IMR-90 (cell line): ENCODE data around the gene NR6A1.

Experiments
- CEBPB ChIP-seq: IDR thresholded peaks from 2 replicates; pipeline ENCODE4 v1.6.1; 2012; ENCODE audit warnings: low read depth, low read length, improper control_type of control experiment
- FOS ChIP-seq: fragments of 150-350 bp; IDR thresholded peaks from 2 replicates; pipeline ENCODE4 v1.6.1; 2016; ENCODE audit warnings: low read depth, low read length
- NFE2L2 ChIP-seq: fragments of 150-350 bp; IDR thresholded peaks from 2 replicates; pipeline ENCODE4 v1.6.1; 2016; ENCODE audit warnings: low read depth, mild to moderate bottlenecking, low read length
- POLR2A ChIP-seq: IDR thresholded peaks from 2 replicates; pipeline ENCODE4 v1.6.1; 2012; ENCODE audit warnings: mild to moderate bottlenecking, low read depth, low read length
- RAD21 ChIP-seq: IDR thresholded peaks from 2 replicates; pipeline ENCODE4 v1.6.1; 2012; ENCODE audit warnings: low read length, improper control_type of control experiment
- RCOR1 ChIP-seq: IDR thresholded peaks from 2 replicates; pipeline ENCODE4 v1.6.1; 2012; ENCODE audit warnings: mild to moderate bottlenecking, low read length, improper control_type of control experiment; ENCODE audit not compliant: insufficient replicate concordance
- TF ChIP-seq, protein P1 (sequence below): conservative IDR thresholded peaks from 2 replicates; pipeline ENCODE4 v1.5.1; 2012; ENCODE audit warnings: mild to moderate bottlenecking, low read depth, low read length, improper control_type of control experiment

DNA sequence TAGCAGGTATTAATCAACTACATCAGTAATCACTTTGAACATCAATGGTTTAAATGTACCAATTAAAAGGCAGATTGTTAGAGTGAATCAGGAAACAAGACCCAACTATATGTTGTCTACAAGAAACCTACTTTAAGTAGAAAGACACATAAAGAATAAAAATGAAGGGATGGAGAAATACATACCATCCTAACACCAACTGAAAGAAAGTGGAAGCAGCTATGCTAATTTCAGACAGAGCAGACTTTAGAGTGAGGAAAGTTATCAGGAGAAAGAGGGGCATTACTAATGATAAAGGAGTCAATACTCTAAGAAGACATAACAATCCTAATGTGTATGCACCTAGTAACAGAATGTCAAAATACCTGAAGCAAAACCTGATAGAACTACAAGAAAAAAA lies 125.8 kb downstream of the NR6A1 start:
- no peak for TF ChIP-seq RAD21
- no peak for TF ChIP-seq NFE2L2
- TF ChIP-seq, protein P1, sequence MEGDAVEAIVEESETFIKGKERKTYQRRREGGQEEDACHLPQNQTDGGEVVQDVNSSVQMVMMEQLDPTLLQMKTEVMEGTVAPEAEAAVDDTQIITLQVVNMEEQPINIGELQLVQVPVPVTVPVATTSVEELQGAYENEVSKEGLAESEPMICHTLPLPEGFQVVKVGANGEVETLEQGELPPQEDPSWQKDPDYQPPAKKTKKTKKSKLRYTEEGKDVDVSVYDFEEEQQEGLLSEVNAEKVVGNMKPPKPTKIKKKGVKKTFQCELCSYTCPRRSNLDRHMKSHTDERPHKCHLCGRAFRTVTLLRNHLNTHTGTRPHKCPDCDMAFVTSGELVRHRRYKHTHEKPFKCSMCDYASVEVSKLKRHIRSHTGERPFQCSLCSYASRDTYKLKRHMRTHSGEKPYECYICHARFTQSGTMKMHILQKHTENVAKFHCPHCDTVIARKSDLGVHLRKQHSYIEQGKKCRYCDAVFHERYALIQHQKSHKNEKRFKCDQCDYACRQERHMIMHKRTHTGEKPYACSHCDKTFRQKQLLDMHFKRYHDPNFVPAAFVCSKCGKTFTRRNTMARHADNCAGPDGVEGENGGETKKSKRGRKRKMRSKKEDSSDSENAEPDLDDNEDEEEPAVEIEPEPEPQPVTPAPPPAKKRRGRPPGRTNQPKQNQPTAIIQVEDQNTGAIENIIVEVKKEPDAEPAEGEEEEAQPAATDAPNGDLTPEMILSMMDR, result no peak
- TF ChIP-seq RCOR1, result no peak
- TF ChIP-seq FOS, result no peak
- TF ChIP-seq POLR2A, result no peak
- no peak for TF ChIP-seq CEBPB
